ENCODE measurements around the gene SIRT5. TPM values are rescaled to one million over a fixed set of nuclear protein-coding genes. Genes with fewer than 3 reads are reported as not detected.

The SIRT5 gene
- total RNA-seq, 6 experiments from 2014 or later, result 9.3 to 28.3 (median 15.5) TPM

DNA sequence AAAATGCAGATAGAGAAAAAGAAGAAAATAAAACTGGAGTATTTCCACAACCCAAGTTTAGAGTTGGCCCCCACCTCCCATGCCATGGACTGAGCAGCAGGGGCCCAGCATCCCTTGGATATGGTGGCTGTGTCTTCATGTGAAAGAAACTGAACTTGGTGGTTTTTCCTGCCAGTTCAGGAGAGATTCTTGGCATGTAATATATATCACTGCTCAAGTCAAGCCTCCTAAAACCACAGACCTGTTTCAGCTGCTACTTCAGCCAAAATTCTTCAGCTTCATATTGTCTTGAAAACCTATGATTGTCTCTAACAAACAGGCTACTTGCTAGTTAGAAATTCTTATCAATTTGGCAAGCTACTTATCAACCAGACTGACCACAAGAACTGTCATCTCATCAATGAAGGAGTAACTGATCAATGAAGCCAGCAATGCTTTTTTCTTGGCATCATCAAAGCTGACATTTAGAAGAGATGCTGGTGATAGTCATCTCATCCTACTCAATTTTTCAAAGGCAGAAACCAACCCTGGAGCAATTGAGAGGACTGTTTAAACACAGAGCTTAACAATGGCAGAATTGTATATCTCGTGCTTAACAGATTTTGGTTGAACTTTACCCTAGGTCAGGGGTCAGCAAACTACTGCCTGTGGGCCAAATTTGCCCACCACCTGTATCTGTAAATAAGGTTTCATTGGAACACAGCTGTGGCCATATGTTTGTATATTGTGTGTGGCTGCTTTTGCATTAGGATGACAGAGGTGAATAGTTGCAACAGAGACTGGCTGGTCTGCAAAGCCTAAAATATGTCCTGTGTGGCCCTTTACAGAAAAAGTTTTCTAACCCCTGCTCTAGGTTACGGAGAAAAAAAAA, 30.4 kb downstream of the SIRT5 start:
- Histone ChIP-seq H3K4me1 (no peaks in the 10 kb centered on the region), H3K36me3 (peaks cover 0 to 37% (median 12%) of the 10 kb centered on the region in 4 donors), H3K27me3 (no peaks in the 10 kb centered on the region), H3K9me3 (no peaks in the 10 kb centered on the region), H3K4me3 (no peak overlapping the region), H3K27ac (no peak overlapping the region)
- ATAC-seq (no peak), DNase-seq (no peak)
- intact Hi-C loops (cut with DNase I), result loop anchor here in 1 of 2 donors (10.0 kb wide), 1 partner anchor 260 kb away; no protein-coding TSS in a partner anchor
- WGBS (ENCODE audit: insufficient coverage, low coverage, low lambda C conversion rate, missing lambda C conversion rate), result 63% methylated on average over 2 of the region's 2 CpGs
- no peak for TF ChIP-seq POLR2A (IDR thresholded peaks at IDR 0.05)
- TF ChIP-seq, protein P1, sequence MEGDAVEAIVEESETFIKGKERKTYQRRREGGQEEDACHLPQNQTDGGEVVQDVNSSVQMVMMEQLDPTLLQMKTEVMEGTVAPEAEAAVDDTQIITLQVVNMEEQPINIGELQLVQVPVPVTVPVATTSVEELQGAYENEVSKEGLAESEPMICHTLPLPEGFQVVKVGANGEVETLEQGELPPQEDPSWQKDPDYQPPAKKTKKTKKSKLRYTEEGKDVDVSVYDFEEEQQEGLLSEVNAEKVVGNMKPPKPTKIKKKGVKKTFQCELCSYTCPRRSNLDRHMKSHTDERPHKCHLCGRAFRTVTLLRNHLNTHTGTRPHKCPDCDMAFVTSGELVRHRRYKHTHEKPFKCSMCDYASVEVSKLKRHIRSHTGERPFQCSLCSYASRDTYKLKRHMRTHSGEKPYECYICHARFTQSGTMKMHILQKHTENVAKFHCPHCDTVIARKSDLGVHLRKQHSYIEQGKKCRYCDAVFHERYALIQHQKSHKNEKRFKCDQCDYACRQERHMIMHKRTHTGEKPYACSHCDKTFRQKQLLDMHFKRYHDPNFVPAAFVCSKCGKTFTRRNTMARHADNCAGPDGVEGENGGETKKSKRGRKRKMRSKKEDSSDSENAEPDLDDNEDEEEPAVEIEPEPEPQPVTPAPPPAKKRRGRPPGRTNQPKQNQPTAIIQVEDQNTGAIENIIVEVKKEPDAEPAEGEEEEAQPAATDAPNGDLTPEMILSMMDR (IDR thresholded peaks at IDR 0.05), result no peak

DNA sequence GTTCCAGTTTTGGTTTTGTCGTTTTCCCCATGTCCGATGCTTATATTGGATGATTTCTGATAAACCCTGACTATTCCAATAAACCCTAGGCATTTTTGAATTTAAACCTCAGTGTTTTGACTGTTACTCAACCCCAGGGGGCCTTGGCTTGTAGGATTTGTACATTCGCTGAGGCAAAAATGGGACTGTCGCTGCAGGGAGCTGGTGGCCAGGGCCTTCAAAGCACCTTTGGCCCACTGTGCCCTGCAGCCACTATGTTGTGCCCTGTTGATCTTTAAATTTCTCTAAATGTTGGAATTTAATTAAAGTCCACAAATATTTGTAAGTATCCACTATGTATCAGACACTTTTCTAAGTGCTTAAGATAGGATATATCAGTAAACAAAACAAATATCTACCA, 31.2 kb downstream of the SIRT5 start:
- intact Hi-C loops (cut with DNase I), result loop anchor here in 1 of 2 donors (10.0 kb wide), 1 partner anchor 261 kb away; no protein-coding TSS in a partner anchor
- TF ChIP-seq, protein P1 (IDR thresholded peaks at IDR 0.05), result no peak
- no peak for TF ChIP-seq POLR2A (IDR thresholded peaks at IDR 0.05)
- ATAC-seq (no peak), DNase-seq (no peak)
- H3K36me3 ChIP-seq, result peaks cover 0 to 34% (median 11%) of the 10 kb centered on the region in 4 donors
- H3K4me3 ChIP-seq, result no peak overlapping the region
- 89% methylated on average over 4 of the region's 4 CpGs for WGBS (ENCODE audit: insufficient coverage, low coverage, low lambda C conversion rate, missing lambda C conversion rate)
- H3K4me1 ChIP-seq, result no peaks in the 10 kb centered on the region
- H3K27me3 ChIP-seq, result no peaks in the 10 kb centered on the region
- H3K9me3 ChIP-seq, result no peaks in the 10 kb centered on the region
- no peak overlapping the region for H3K27ac ChIP-seq

DNA sequence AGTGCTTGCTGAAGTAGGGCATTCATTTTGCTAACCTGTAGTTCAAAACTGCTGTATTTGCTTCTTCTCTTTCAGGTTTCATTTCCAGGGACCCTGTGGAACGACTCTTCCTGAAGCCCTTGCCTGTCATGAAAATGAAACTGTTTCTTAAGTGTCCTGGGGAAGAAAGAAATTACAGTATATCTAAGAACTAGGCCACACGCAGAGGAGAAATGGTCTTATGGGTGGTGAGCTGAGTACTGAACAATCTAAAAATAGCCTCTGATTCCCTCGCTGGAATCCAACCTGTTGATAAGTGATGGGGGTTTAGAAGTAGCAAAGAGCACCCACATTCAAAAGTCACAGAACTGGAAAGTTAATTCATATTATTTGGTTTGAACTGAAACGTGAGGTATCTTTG, 37.3 kb downstream of the SIRT5 start:
- no peak for ATAC-seq
- 56% methylated on average over 4 of the region's 4 CpGs for WGBS (ENCODE audit: insufficient coverage, low coverage, low lambda C conversion rate, missing lambda C conversion rate)
- no peaks in the 10 kb centered on the region for H3K9me3 ChIP-seq
- intact Hi-C loops (cut with DNase I), result no loop called here
- H3K27me3 ChIP-seq, result no peaks in the 10 kb centered on the region
- H3K4me3 ChIP-seq, result no peak overlapping the region
- peaks cover 0 to 8% (median 2%) of the 10 kb centered on the region in 4 donors for H3K4me1 ChIP-seq
- no peak for DNase-seq
- H3K27ac ChIP-seq, result no peak overlapping the region
- TF ChIP-seq POLR2A (IDR thresholded peaks at IDR 0.05), result no peak
- TF ChIP-seq, protein P1 (IDR thresholded peaks at IDR 0.05), result no peak
- H3K36me3 ChIP-seq, result peaks cover 0 to 3% (median 0%) of the 10 kb centered on the region in 4 donors

DNA sequence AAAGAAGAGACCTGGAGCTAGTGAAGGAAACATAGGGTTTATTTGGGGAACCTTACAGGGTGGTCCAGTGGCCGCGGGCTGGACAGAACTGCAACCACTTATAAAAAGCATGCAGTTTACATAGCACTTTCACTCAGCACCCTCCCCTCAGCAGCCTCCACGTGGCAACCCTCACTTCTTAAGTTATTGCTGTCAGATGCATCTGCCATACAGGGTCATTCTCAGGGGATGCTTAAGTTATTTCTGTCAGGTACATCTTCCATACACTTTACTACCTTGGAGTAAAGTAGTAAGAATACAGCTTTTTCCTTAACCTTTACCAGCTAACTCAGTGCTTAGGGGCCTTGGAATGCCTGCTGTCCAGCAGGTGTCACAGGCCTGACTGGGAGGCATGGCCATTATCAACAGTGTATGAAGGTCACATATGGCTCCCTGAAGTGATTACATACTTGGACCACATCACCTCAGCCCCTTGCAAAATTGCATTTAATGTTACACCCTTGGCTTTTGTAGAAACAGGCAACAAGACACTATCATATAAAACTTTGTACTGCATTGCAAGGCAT, 38.7 kb downstream of the SIRT5 start:
- Histone ChIP-seq H3K27me3 (no peaks in the 10 kb centered on the region), H3K4me3 (no peak overlapping the region), H3K27ac (no peak overlapping the region), H3K4me1 (peaks cover 0 to 9% (median 2%) of the 10 kb centered on the region in 4 donors), H3K36me3 (peaks cover 0 to 8% (median 1%) of the 10 kb centered on the region in 4 donors), H3K9me3 (no peaks in the 10 kb centered on the region)
- ATAC-seq (no peak), DNase-seq (no peak)
- WGBS (ENCODE audit: insufficient coverage, low coverage, low lambda C conversion rate, missing lambda C conversion rate), result 90% methylated on average over 3 of the region's 3 CpGs
- intact Hi-C loops (cut with DNase I), result no loop called here
- no peak for TF ChIP-seq POLR2A (IDR thresholded peaks at IDR 0.05)
- TF ChIP-seq, protein P1 (IDR thresholded peaks at IDR 0.05), result no peak
